Astrocyte (in vitro differentiated cells and primary cell): ENCODE measurements around the gene ANKS6. TPM values are rescaled to one million over a fixed set of nuclear protein-coding genes. Genes with fewer than 3 reads are reported as not detected.

Experiments
- DNase-seq: peaks from one replicate; pipeline ENCODE4 v3.0.0-alpha.2; 2010; ENCODE audit warnings: low read depth
- FAIRE-seq: peaks from 2 replicates; lab custom pipeline; 2011; peaks lifted over from hg19 to GRCh38; lab: Jason Lieb, UNC
- H2AFZ ChIP-seq: 2 replicates; pipeline ENCODE4 v1.6.0; 2012; ENCODE audit warnings: low read depth, low read length, inconsistent platforms
- H3K27ac ChIP-seq: 2 replicates; pipeline ENCODE4 v1.5.1; 2011; ENCODE audit warnings: low read depth, low read length, inconsistent platforms
- H3K27me3 ChIP-seq: 2 replicates; pipeline ENCODE4 v1.6.0; 2011; ENCODE audit warnings: low read length, inconsistent platforms; ENCODE audit not compliant: insufficient read depth
- H3K36me3 ChIP-seq: 2 replicates; pipeline ENCODE4 v1.5.1; 2011; ENCODE audit warnings: low read length, inconsistent platforms; ENCODE audit not compliant: insufficient read depth
- H3K4me1 ChIP-seq: 2 replicates; pipeline ENCODE4 v1.5.1; 2011; ENCODE audit warnings: low read length, inconsistent platforms; ENCODE audit not compliant: insufficient read depth
- H3K4me2 ChIP-seq: 2 replicates; pipeline ENCODE4 v1.6.0; 2012; ENCODE audit warnings: low read length, inconsistent platforms
- H3K4me3 ChIP-seq: 2 replicates; pipeline ENCODE4 v1.5.1; 2011; ENCODE audit warnings: low read depth, mild to moderate bottlenecking, low read length, inconsistent platforms; ENCODE audit not compliant: insufficient read depth
- H3K79me2 ChIP-seq: 2 replicates; pipeline ENCODE4 v1.6.0; 2012; ENCODE audit warnings: mild to moderate bottlenecking, low read length, inconsistent platforms; ENCODE audit not compliant: insufficient read depth
- H3K9ac ChIP-seq: 2 replicates; pipeline ENCODE4 v1.6.0; 2012; ENCODE audit warnings: mild to moderate bottlenecking, low read length, inconsistent platforms
- H3K9me3 ChIP-seq: 2 replicates; pipeline ENCODE4 v1.5.1; 2012; ENCODE audit warnings: low read depth, mild to moderate bottlenecking, low read length, inconsistent platforms; ENCODE audit not compliant: insufficient read depth
- H4K20me1 ChIP-seq: 2 replicates; pipeline ENCODE4 v1.6.0; 2012; ENCODE audit warnings: low read length, inconsistent platforms; ENCODE audit not compliant: insufficient read depth
- H3K27ac Mint-ChIP-seq: one replicate; pipeline ENCODE4 v1.8.0; 2021; ENCODE audit warnings: mild to moderate bottlenecking, mixed read lengths; ENCODE audit not compliant: unreplicated experiment
- H3K27me3 Mint-ChIP-seq: one replicate; pipeline ENCODE4 v1.8.0; 2021; ENCODE audit warnings: low read depth, mixed read lengths; ENCODE audit not compliant: unreplicated experiment
- H3K36me3 Mint-ChIP-seq: one replicate; pipeline ENCODE4 v1.8.0; 2021; ENCODE audit warnings: low read depth, mixed read lengths; ENCODE audit not compliant: unreplicated experiment
- H3K4me1 Mint-ChIP-seq: one replicate; pipeline ENCODE4 v1.8.0; 2021; ENCODE audit warnings: low read depth, mixed read lengths; ENCODE audit not compliant: unreplicated experiment
- H3K4me3 Mint-ChIP-seq: one replicate; pipeline ENCODE4 v1.8.0; 2021; ENCODE audit warnings: mild to moderate bottlenecking, moderate library complexity, mixed read lengths; ENCODE audit not compliant: unreplicated experiment
- H3K9me3 Mint-ChIP-seq: one replicate; pipeline ENCODE4 v1.8.0; 2021; ENCODE audit warnings: mild to moderate bottlenecking, mixed read lengths; ENCODE audit not compliant: unreplicated experiment
- CTCF ChIP-seq: IDR thresholded peaks from 2 replicates; pipeline ENCODE4 v1.5.1; 2011; ENCODE audit warnings: low read depth, mild to moderate bottlenecking, inconsistent platforms, low read length, moderate library complexity; ENCODE audit not compliant: insufficient read depth
- EZH2 ChIP-seq: IDR thresholded peaks from 2 replicates; pipeline ENCODE4 v1.6.1; 2012; ENCODE audit warnings: mild to moderate bottlenecking, low read length, inconsistent platforms; ENCODE audit not compliant: insufficient read depth
- total RNA-seq: library from RNA; stranded (reverse); gene quantifications from 2 replicates; pipeline ENCODE4 v1.2.1, GENCODE V29; 2021

The ANKS6 gene
- total RNA-seq, 1 donor from 2014 or later: 16.7 TPM

DNA sequence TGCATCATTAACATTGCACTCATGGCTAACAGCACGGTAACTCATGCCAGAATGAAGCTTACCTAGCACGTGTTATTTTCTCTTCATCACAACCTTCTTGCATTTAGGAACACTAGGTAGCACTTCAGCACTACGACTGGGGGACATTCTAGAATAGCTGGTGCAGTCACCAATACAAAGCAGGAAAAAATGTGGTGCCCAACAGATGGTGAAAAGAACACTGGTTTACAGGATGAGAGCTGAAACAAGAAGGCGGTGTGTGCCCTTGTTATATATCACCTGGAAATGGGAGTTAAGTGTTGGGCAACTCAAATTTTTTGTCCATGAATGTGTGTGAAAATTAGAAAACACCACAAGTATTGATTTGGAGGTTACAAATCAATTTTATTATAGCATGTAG is 41.2 kb upstream of the ANKS6 start:
- no peaks in the 10 kb centered on the region for H3K4me1 Mint-ChIP-seq
- DNase-seq (no peak), FAIRE-seq (no peak)
- Histone ChIP-seq H3K4me1 (no peaks in the 10 kb centered on the region), H3K4me3 (no peak overlapping the region), H3K4me2 (no peak overlapping the region), H3K27ac (no peak overlapping the region), H3K36me3 (no peaks in the 10 kb centered on the region), H3K9ac (no peak overlapping the region), H3K79me2 (no peaks in the 10 kb centered on the region), H2AFZ (no peak overlapping the region), H3K27me3 (no peaks in the 10 kb centered on the region), H4K20me1 (no peaks in the 10 kb centered on the region), H3K9me3 (no peaks in the 10 kb centered on the region)
- H3K4me3 Mint-ChIP-seq: no peak overlapping the region
- H3K27ac Mint-ChIP-seq: no peak overlapping the region
- H3K36me3 Mint-ChIP-seq: peaks cover 4% of the 10 kb centered on the region
- TF ChIP-seq CTCF: no peak
- no peak for TF ChIP-seq EZH2
- peaks cover 7% of the 10 kb centered on the region for H3K27me3 Mint-ChIP-seq
- peaks cover 2% of the 10 kb centered on the region for H3K9me3 Mint-ChIP-seq

DNA sequence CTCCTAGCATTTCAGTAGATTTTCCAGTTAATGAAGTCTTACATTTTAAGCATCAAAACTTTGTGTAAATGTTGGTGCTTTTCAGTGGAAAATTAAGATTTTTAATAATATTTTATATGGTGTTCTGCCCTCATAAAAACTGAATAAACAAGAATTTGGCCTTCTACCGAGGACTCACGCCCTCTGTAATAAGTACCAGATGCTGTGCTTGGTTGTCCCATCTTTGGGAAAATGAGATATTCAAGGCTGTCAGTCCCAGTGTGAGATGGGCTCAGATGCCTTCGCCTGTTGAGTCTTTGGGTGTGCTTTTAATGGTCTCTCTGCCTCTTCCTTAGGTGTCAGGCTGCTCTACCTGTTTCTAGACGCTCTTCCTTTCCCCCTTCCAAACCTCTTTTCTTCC is 39.9 kb upstream of the ANKS6 start:
- no peaks in the 10 kb centered on the region for H3K36me3 ChIP-seq
- H3K4me2 ChIP-seq: no peak overlapping the region
- no peak overlapping the region for H3K4me3 ChIP-seq
- H3K9ac ChIP-seq: no peak overlapping the region
- no peak overlapping the region for H2AFZ ChIP-seq
- no peaks in the 10 kb centered on the region for H3K79me2 ChIP-seq
- peaks cover 4% of the 10 kb centered on the region for H3K36me3 Mint-ChIP-seq
- DNase-seq (no peak), FAIRE-seq (no peak)
- H3K27ac Mint-ChIP-seq: no peak overlapping the region
- H3K27me3 ChIP-seq: no peaks in the 10 kb centered on the region
- no peak overlapping the region for H3K4me3 Mint-ChIP-seq
- no peaks in the 10 kb centered on the region for H3K9me3 ChIP-seq
- TF ChIP-seq CTCF (no peak), EZH2 (no peak)
- H3K4me1 ChIP-seq: no peaks in the 10 kb centered on the region
- no peaks in the 10 kb centered on the region for H3K4me1 Mint-ChIP-seq
- peaks cover 4% of the 10 kb centered on the region for H3K9me3 Mint-ChIP-seq
- H3K27me3 Mint-ChIP-seq: peaks cover 7% of the 10 kb centered on the region
- H4K20me1 ChIP-seq: no peaks in the 10 kb centered on the region
- H3K27ac ChIP-seq: no peak overlapping the region

DNA sequence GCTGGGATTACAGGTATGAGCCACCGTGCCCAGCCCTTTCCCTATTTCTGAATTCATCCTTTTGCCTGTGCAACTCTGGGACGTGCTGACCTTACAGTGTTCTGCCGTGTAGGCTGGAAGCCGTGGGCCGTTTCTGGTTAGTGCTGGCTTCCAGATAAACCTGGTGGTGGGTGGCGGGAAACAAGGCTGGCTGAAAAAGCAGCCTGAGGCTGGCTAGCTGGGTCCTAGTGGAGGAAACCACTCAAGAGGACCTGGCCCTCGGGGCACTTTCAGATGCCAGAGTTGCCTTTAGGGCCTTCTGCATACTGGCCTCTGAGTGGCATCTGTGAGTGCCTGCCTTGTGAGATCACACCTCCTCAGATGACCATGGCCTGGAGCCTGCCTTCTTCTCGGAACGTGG is 38.0 kb upstream of the ANKS6 start:
- no peak overlapping the region for H3K4me2 ChIP-seq
- H3K27ac ChIP-seq: no peak overlapping the region
- DNase-seq: no peak
- TF ChIP-seq CTCF (no peak), EZH2 (no peak)
- no peaks in the 10 kb centered on the region for H3K9me3 ChIP-seq
- Mint-ChIP-seq H3K4me3 (no peak overlapping the region), H3K9me3 (peaks cover 4% of the 10 kb centered on the region), H3K4me1 (no peaks in the 10 kb centered on the region), H3K36me3 (peaks cover 4% of the 10 kb centered on the region), H3K27me3 (peaks cover 7% of the 10 kb centered on the region), H3K27ac (no peak overlapping the region)
- no peaks in the 10 kb centered on the region for H3K36me3 ChIP-seq
- no peaks in the 10 kb centered on the region for H4K20me1 ChIP-seq
- no peak overlapping the region for H3K4me3 ChIP-seq
- no peak overlapping the region for H2AFZ ChIP-seq
- H3K4me1 ChIP-seq: no peaks in the 10 kb centered on the region
- FAIRE-seq: no peak
- no peaks in the 10 kb centered on the region for H3K79me2 ChIP-seq
- no peak overlapping the region for H3K9ac ChIP-seq
- H3K27me3 ChIP-seq: no peaks in the 10 kb centered on the region
